Measurements from ENCODE around the gene GSTT2B.
"Not testable (repeated sequence)": the region's sequence is repeated elsewhere in the genome, so short reads cannot be mapped to it uniquely, and the experiment has no call there.

Gene GSTT2B

DNA sequence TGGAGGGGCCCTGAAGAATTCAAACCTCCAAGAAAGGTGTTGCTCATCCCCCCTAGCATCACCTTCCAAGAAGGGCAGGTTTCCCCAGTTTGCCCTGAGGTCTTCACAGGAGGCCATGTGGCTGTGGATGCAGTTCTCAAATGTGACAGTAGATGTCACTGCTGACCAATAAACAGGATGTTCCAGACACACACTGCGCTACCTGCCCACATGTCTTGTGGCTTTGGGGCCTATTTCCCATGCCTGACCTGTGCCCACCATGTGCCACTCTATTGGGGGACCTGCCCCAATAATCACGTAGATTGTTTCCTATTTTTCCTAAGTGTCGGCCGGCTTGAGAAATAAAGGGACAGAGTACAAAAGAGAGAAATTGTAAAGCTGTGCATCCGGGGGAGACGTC, 23.4 kb upstream of the GSTT2B start:
- DNase-seq, result peak in 3 of 4 experiments; percentile 22 to 69 (median 55)

DNA sequence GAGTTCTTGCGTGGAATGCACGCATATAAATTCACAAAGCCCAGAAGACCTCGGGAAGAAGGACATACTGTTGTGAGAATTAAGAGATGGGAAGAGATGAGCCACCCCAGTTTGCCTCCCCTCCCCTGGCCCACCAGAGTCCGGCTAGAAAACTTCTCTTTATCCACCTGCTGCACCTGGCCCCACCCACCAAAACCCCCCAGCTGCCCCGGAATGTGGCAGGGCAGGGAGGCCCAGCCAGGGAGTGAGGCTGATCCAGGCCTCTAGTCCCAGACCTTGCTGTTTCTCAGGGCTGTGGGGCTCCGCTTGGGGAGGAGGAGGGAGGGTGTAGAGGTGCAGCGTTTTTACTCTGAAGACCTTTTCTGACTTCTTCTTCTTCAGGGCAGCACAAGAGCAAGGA, 19.6 kb upstream of the GSTT2B start:
- not testable (repeated sequence) for DNase-seq

DNA sequence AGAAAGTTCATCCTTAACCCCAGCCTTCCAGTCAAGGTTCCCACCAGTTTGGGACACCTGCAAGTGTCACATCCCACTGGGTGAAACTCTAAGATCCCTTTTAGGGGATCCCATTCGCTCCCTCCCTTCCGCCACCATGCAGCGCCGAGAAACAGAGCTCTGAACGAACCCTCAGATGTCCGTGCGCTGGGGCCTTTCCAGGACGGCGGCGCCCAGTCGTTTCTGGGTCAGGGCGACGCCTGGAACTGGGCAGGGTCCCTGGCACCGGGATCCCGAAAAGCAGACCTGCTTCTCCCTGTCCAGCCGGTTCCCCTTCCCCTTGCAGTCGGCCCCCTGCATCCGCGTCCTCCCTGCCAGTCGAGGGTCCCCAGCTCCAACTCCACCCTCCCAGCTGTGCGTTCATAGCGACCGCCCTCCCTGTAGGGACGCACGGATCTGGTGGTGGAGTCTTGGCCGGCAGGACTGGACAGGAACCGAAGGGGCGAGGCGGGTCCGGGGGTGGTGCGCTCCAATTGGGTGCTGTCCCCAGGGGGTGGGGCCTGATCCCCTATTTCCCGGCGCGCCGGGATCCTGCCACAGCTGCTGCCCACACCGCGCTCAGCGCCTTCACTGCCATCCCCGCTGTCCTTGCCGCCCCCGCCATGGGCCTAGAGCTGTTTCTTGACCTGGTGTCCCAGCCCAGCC, 18.7 kb upstream of the GSTT2B start, which contains the start of gene GSTT2:
Gene GSTT2, plus strand, starts transcription at position 578 of the 684 bp plus-strand sequence.
- not testable (repeated sequence) for DNase-seq

DNA sequence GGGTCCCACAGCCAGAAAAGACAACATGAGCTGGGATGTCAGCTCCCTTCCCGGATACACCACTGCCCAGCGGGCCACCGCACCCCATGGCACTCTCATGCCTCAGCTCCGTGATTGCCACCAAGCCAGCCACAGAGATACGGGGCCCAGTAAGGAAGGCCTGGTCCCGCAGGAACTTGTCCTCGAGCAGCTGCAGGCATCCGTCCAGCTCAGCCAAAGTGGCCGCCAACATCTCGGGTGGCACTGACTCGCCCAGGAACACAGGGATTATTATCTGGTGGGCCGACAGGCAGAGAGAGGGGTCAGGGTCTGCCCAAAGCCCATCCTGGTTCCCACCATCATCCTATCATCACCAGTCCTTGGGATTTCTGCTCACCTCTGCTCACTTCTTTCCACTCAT, 16.3 kb upstream of the GSTT2B start:
- DNase-seq, result not testable (repeated sequence)

DNA sequence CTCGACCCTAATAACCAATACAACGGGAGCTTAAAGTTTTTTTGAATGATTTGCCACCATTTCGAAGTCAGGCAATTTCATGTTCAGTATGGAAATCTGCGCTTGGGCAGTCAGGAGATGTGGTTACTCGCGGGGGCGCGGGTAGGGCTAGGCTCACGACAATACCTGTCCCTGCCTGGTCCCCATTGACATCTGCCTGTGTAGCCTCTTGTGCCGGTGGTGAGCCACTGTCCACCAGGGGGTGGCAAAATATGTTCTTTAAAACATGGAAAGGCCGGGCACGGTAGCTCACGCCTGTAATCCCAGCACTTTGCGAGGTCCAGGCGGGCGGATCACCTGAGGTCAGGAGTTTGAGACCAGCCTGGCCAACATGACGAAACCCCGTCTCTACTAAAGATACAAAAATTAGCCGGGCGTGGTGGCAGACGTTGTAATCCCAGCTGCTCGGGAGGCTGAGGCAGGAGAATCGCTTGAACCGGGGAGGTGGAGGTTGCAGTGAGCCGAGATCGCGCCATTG, 13.9 kb upstream of the GSTT2B start:
- not testable (repeated sequence) for DNase-seq

DNA sequence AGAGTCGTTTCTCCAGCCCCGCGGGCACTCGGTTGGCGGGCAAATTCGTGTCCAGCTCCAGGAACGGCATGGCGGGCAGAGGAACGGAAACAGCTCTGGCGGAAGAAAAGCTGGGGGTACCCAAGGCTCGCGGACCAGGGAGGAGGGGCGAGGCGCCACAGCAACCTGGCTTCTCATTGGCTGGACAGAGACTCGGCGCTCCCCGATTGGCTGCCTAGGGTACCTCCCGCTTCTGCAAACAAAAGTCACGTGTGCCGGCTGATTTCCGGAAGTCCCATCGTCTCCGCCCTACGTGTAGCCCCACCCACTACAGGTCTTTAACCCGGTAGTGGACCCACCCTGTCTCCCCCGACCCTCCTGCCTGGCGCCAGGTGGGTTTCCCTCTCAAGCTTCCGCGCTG, 13.3 kb upstream of the GSTT2B start, which contains the start of gene DDT:
Gene DDT, minus strand, starts transcription at position 97 of the 400 bp plus-strand sequence. Its CDS starts 27 bp downstream, at position 70.
- not testable (repeated sequence) for DNase-seq

DNA sequence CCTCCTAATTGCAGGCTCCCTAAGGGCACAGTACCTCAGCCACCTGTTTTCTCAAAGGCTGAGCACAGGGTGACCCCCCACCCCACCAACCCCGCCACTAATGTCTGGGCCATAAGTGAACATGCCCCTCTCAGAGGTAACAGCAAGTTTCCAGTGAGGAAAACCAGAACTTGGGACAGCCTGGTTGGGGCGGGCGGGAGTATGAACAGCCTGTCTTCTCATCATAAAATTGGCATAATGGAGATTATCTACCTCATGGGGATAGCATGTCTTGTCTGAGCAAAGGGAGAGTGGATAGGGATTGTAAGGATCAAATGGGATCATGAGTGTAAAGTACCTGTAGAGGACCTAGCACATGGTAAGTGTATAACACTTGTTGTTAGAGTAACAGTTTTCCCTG, 10.9 kb upstream of the GSTT2B start:
- DNase-seq, result not testable (repeated sequence)

DNA sequence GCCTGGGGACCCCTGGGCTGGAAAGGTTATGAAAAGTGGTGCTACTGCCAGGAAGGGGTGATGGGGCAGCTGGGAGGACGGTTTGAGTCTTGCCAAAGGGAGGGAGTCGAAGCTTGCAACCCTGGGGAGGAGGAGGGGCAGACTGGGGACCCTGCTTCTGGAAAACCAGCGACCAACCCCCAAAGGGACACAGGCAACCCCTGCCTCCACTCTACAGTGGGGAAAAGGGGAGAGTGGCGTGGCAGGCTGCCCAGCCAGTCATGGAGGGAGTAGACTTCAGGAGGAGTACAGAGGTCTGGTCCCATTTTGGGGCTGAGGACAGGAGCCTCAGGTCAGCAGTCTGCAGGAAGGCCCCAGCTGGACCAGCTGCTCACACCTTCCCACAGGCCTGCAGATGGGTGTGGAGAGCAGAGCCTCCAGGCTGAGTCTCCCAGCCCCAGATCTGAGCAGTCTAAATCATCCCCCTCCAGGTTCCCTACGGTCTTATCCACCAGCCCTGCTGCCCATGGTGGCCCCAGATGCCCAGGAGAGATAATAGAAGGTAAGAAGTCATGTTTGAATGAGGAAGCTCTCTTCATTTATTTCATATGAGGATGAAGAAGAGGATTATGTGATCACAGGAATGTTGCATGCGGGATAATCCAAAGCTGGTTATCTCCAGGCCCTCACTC, 10.0 kb upstream of the GSTT2B start:
- DNase-seq, result no peak

DNA sequence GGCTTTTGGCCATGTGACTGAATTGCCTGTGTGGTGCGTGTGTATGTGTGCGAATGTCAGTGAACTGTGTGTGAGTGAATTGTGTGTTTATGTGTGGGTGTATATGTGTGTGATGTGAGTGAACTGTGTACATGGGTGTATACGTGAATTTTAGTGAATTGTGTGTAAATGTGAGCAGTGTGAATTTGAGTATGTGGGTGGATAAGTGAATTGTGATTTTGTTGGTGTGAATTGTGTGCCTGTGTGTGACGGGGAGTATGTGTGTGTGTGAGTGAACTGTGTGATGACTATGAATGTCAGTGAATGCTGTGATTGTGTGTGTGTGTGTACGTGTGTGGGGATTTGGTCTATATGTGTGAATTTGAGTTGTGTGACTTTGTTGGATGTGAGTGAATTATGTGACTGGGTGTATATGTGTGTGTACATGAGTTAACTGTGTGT, 9.2 kb upstream of the GSTT2B start:
- DNase-seq, result no peak

DNA sequence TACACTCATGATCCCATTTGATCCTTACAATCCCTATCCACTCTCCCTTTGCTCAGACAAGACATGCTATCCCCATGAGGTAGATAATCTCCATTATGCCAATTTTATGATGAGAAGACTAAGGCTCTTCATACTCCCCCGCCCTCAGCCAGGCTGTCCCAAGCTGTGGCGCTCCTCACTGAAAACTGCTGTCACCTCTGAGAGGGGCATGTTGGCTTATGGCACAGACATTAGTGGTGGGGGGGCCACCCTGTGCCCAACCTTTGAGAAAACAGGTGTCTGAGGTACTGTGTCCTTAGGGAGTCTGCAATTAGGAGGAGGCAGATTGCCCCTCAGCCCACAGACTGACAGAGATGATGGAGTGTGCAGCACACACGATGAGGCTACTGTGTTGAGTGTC, 8.1 kb upstream of the GSTT2B start:
- no peak for DNase-seq

DNA sequence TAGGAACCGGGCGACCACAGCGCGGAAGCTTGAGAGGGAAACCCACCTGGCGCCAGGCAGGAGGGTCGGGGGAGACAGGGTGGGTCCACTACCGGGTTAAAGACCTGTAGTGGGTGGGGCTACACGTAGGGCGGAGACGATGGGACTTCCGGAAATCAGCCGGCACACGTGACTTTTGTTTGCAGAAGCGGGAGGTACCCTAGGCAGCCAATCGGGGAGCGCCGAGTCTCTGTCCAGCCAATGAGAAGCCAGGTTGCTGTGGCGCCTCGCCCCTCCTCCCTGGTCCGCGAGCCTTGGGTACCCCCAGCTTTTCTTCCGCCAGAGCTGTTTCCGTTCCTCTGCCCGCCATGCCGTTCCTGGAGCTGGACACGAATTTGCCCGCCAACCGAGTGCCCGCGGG, 5.6 kb upstream of the GSTT2B start, which contains the start of gene DDTL:
Gene DDTL, plus strand, starts transcription at position 321 of the 400 bp plus-strand sequence. Its CDS starts 27 bp downstream, at position 348.
- DNase-seq, result not testable (repeated sequence)

DNA sequence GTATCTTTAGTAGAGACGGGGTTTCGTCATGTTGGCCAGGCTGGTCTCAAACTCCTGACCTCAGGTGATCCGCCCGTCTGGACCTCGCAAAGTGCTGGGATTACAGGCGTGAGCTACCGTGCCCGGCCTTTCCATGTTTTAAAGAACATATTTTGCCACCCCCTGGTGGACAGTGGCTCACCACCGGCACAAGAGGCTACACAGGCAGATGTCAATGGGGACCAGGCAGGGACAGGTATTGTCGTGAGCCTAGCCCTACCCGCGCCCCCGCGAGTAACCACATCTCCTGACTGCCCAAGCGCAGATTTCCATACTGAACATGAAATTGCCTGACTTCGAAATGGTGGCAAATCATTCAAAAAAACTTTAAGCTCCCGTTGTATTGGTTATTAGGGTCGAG, 5.1 kb upstream of the GSTT2B start:
- DNase-seq, result not testable (repeated sequence)

DNA sequence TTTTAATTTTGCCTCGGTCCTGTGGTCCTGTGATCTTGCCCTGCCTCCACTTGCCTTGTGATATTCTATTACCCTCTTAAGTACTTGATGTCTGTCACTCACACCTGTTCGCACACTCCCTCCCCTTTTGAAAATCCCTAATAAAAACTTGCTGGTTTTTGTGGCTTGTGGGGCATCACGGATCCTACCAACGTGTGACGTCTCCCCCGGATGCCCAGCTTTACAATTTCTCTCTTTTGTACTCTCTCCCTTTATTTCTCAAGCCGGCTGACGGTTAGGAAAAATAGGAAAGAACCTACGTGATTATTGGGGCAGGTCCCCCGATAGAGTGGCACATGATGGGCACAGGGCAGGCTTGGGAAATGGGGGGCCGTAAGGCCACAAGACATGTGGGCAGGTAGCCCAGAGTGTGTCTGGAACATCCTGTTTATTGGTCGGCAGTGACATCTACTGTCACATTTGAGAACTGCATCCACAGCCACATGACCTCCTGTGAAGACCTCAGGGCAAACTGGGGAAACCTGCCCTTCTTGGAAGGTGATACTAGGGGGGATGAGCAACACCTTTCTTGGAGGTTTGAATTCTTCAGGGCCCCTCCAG, 4.6 kb downstream of the GSTT2B start:
- DNase-seq, result peak; percentile 78 to 90 (median 84)

DNA sequence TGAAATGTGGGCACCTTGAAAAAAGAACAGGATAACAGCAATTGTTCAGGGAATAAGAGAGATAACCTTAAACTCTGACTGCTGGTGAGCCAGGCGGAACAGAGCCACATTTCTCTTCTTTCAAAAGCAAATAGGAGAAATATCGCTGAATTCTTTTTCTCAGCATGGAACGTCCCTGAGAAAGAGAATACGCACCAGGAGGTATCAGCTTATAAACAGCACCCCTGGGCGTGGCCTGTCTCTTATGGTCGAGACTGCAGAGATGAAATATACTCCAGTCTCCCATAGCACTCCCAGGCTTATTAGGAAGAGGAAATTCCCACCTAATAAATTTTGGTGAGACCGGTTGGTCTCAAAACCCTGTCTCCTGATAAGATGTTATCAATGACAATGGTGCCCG, 5.1 kb downstream of the GSTT2B start:
- not testable (repeated sequence) for DNase-seq

DNA sequence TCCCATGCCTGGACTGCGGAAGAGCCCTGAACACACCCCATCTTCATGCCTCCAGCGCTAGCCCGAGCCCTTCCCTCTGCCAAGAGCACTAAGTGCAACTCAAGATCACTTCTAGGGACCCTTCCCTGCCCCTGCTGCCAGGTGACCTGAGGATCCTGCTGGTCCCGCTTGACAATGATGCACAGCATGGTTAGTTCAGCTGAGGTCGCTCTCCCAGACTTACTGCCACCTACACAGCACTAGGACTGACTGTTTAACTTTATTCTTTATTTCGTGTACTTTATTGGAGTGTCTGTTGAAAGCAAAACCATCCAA, 6.0 kb downstream of the GSTT2B start:
- DNase-seq, result not testable (repeated sequence)

DNA sequence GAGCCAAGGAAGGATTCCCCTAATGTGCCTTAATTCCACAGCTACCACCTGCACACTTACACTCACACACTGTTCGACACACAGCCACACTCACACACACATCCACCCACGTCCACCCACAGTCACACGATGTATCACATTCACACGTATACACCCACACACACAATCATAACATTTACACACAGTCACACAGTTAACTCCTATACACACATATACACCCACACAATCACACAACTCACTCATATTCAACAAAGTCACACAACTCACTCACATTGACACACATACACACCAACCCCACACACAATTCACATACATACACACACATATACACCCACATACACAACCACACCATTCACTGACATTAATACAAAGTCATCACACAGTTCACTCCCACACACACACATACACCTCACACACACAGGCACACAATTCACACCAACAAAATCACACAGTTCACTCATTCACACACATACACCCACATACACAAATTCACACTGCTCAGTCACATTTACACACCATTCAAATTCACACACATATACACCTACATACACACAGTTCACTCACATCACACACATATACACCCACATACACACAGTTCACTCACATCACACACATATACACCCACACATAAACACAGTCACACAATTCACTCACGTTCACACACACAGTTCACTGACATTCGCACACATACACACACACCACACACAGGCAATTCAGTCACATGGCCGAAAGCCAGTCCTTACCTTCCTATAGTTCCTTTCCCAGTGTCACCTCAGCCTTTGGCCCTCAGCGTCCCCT, 6.6 kb downstream of the GSTT2B start:
- not testable (repeated sequence) for DNase-seq

DNA sequence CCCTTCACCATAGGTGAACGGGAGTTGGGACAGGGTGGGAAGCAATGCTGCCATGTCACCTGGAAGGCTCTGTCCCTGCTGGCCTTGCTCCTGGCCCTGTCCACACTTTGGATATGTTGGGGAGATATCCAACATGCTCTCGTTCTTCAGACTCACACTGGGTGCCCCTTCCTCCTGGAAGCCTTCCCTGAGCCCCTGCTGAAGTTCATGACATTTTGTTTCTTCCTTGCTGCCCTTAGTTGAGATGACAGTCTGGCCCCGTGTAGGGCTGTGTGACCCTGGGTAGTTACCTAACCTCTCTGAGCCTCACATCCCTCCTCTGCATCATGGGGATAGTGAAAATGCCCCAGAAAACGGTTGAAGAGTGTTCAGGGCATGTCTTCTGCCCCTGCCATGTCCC, 7.5 kb downstream of the GSTT2B start:
- not testable (repeated sequence) for DNase-seq

DNA sequence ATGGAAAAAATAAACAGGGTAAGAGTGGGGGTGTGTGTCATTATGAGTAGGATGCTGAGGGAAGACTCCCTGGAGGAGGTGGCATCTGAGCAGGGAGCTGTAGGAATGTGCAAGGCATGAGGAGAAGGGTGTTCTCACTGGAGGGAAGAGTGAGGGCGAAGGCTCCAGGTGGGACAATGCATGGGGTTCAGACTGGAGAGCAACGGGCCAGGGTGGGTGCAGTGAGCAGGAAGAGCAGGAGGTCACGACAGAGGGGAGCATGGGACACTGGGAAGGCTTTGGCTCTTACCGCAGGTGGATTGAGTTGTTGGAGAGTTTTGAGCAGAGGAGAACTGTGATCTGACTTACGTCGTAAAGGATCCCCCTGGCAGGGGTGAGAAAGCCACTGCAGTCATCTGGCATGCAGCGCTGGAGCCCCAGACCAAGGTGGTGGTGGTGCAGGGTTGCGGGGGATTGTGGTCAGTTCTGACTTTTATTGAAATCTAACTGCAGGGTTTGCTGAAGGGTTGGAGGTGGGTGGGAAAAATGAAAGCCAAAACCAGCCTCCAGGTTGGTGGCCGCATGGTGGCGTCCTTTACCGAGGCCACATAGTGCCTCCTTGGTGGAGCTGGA, 8.1 kb downstream of the GSTT2B start:
- DNase-seq, result not testable (repeated sequence)

DNA sequence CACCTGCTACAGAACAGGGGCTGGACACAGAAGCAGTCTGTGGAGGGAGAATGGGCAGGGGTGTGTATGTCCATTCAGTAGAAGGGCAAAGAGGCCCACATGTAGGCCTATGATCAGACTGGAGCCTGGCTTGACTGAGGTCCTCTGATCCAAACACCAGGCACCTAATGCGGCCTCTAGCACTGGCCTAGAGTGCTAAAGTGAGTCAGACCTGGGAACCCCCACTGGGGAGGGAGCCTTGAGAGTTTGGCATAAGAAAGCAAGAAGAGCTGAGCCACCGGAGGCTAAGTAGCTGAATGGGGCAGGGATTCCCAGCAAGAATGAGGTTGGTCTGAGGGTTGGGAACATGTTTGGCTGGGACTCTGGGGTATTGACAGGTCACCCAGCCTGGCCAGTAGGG, 9.6 kb downstream of the GSTT2B start:
- DNase-seq, result peak in 1 of 4 experiments; percentile 7

DNA sequence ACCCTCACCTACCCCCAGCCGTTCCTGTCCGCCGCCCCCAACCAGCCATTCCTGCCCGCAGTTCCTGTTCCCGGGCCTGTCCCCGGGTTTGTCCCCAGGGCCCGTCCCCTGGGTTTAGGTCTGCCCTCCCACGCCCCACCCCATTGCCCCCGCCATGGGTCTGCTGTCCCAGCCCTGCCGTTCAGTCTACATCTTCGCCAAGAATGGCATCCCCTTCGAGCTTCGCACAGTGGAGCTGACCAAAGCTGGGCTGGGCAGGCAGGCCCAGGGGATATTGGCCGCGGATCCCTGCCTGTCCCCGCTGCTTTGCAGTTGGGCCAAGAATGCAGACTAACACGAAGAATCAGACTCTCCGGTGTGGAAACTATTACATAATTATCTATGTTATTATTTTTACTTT, 11.2 kb downstream of the GSTT2B start:
- not testable (repeated sequence) for DNase-seq

DNA sequence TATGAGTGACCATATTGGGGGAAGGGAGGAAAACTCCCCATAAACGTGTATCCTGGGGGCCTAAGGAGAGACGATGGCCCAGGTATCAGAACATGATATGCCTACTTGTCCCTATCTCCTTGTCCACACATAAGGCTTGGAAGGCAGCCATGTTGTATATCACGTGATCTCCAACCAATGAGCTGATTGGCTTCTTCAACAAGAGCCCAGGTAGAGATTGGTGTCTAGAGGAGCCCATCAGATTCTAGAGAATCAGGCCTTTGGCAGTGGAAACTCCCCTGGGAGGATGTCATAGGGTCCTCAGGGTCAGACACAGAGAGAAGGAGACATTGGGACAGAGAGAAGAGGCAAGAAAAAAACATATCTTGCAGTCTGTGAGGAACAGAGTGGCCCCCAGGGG, 13.6 kb downstream of the GSTT2B start:
- DNase-seq, result not testable (repeated sequence)

DNA sequence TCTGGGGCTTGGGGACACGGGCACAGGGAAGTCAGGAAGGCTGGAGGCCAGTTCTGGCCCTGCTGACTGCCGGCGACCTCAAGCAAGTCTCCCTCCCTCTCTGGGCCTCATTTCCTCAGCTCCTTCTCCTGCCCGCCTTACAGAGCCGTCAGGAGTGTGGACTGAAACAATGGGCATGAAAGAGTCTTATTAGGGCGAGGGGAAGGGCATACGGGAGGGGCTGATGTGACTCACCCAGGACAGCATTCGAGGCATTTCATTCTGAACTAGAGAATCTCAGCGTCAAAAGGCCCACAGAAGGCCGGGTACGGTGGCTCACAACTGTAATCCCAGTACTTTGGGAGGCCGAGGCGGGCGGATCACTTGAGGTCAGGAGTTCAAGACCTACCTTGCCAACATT, 20.8 kb downstream of the GSTT2B start:
- not testable (repeated sequence) for DNase-seq
